HG03565 (cell line): ENCODE results near the gene MS4A14.
A peak's percentile ranks its signal among the peaks of the same experiment; 100 is the strongest.
"Not testable (repeated sequence)": the region's sequence is repeated elsewhere in the genome, so short reads cannot be mapped to it uniquely, and the experiment has no call there.

Experiments
- ATAC-seq: cut with Tn5 transposase; IDR thresholded peaks from one replicate; pipeline ENCODE4 v1.9.1; 2021; ENCODE audit warnings: mild to moderate bottlenecking, moderate library complexity; ENCODE audit not compliant: unreplicated experiment

Gene MS4A14, protein sequence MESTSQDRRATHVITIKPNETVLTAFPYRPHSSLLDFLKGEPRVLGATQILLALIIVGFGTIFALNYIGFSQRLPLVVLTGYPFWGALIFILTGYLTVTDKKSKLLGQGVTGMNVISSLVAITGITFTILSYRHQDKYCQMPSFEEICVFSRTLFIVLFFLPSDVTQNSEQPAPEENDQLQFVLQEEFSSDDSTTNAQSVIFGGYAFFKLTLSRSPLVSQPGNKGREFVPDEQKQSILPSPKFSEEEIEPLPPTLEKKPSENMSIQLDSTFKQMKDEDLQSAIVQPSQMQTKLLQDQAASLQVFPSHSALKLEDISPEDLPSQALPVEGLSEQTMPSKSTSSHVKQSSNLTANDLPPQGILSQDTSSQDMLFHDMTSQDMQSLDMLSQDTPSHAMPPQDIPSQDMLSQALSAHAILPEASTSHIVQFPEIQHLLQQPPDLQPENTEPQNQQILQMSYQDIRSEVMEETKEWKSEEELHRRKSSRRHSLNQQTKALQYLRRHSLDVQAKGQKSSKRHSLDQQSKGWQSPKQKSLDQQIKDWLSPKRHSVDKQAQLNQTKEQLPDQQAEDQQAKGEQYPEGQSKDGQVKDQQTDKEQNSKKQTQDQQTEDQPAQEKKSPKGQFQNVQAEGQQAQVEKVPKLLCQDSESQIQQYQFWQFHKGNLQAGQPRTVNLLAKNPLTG

DNA sequence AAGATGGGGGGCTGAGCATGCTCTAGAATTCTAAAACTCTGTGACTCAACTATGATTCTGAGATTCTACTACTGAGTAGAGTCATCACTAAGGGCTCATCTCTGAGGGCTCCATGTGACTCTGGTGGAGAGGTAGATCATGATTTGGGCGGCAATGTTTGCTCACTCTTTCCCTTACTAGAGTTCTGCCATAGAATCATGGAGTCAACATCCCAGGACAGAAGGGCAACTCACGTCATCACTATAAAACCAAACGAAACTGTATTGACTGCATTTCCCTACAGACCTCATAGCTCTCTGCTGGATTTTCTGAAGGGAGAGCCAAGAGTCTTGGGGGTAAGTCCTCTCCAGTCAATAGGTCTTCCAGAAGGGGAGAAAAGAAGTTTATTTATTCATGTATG is at the start of gene MS4A14:
Gene MS4A14 (plus strand): TSS at position 78 of the 400 bp plus-strand sequence. CDS start 120 bp downstream, at position 198.
- ATAC-seq, result peak; percentile 15

DNA sequence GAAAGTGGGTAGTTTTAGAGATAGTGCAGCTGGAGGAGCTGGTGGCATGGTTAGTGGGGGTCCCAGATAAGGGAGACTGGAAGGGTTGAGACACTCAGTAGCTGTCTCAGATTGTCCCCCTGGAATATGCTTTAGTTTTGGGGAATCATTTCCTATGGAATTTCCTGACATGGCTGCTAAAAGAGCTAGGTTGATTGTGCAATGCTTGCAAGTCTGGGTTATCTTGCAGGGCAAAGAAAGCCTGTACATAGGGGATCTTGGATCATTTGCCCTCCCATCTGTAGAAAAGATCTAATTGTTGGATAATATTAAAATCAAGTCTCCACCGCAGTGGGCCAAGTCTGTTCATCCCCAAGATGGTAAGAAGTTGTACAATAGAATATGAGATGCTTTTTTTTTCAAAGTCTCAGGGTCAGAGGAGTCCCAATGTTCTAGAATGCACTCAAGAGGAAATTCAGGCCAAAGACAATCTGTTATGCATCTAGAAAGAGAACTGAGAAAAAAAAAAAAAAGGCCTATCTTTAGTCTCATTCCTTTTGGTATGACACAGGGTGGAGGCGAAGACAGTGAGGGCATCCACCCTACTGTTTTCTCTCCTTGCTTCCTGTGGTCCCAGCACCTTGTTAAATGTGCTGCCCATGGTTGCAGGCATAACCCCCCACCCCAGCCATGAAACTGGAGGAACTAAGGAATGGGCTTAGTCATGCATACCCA is 49.0 kb upstream of the MS4A14 start:
- peak; percentile 46 for ATAC-seq

DNA sequence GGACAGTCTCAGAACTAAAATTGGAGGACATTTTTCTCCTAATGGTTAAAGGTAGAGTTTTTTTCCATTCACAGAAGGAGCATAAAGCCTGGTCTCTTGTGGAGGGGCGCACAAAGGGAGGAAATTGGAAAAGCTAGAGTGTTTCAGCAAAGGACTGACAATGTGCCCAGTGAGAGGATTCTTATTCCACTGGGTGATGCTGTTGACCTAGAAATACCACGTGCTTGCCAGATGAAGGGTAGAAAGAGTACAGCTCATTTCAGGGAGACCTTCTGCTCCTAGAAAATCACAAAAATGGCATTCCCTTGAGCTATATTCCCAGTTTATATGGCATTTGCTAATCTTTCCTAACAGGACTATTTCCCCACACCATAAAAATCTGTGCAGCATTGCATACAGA is 48.1 kb upstream of the MS4A14 start:
- no peak for ATAC-seq

DNA sequence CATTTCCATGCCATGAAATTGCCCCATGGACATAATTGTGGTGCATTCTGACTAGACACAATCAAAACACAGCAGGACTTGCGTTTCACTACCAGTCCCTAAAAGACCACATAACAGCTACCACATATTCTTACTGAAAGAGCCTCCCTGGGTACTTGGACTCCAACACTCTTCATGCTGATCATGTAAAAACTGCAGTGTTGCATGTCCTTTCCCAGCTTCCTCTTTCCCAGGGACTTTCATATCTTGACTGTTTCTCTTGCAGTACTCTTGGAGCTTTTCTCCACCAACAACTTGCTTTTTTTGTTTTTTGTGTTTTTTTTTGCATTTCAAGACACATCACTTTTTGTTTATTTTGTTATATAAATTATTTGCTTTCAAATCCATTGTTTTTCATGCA is 46.3 kb upstream of the MS4A14 start:
- ATAC-seq, result no peak

DNA sequence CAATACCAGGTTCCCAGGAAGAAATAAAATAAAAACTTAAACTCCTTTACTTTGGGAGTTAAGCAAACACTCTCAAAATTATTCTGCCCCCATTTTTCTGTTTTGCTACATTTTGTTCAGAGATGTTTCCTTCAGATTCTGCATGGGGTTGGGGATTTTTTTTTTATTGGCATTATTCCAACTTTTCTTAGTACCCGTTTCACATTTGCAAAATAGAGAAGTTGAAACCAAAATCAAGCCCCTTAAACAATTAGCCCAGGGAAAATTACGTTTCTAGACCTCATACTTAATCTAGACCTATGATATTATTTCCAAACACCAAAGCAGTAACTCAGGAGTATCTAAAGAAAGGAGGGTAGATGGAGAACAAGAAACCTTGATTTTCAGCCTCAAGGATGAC is 38.5 kb upstream of the MS4A14 start:
- ATAC-seq, result no peak

DNA sequence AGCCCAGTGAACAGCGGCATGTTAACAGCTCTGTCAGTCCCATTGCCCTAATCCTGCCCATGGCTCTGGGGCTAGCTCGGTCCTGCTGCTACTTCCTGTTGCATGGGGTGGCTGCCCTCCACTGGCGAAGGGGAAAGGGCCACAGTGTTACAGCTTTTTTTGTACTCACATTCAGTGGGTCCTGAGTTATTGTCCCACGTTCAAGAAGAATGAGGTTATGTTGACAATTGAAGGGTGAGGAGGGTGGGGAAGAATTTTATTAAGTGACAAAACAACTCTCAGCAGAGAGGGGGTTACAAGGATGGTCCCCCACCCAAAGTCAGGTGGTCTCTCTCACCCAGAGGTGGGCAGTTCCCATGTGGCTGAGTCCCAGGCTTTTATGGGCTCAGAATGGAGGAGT is 35.6 kb upstream of the MS4A14 start:
- no peak for ATAC-seq

DNA sequence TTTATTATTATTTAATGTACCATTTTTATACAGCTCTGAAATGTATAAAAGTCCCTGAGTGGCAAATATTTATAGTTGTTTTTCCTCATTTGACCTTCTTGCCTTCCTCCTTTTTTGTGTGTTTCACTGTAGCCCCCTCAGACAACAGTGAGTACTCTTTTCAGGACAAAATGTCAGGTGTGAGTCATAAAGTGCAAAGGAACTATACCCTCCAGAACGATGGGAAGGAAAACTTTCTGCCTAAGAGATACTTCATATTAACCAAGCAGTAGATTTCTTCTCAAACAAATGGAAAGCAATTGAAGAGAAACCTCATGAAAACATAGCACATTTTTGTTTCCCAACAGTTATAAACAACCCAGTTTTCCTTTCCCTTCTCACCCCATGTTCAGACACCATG is 34.0 kb upstream of the MS4A14 start:
- no peak for ATAC-seq

DNA sequence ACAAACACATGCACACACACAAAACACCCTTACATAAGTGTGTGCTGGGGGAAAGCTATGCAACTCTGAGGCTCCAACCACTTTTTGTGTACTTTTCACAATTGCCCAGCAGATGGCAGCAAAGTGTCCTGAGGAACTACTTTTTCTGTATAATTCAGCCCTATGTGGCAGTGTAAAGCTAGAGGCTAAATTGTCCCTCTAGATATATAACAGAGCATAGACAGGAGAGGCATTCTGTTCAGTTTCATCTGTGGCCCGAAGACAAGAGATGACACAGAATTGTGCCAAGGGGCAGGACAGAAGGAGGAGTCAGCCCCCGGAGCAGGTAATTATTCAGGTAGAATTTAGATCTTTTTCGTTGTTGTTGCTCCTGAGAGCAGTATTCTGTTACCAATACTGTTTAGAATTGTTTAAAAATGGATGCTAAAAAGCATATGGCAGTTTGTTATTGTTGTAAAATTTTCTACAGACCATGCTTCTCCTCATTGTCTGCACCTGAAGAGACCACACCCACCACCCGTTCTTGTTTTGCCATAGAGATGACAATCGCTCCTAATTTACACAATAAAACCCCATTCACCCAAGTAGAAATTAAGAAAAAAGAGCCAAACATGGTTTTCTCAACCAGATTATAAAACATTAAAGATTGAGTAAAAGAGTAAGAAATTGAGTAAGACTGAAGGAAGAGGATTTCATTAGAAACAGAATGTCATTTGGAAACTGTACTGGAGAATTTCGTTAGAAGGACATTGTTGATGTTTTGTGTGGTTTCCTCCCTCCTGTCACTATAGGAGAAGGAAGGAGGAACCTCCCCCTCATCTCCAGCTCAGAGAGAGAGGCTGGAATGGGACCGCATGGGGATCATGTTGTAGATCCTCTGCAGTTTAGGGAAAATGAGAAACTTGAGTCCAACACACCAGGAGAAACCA is 32.5 kb upstream of the MS4A14 start:
- ATAC-seq, result peak; percentile 35

DNA sequence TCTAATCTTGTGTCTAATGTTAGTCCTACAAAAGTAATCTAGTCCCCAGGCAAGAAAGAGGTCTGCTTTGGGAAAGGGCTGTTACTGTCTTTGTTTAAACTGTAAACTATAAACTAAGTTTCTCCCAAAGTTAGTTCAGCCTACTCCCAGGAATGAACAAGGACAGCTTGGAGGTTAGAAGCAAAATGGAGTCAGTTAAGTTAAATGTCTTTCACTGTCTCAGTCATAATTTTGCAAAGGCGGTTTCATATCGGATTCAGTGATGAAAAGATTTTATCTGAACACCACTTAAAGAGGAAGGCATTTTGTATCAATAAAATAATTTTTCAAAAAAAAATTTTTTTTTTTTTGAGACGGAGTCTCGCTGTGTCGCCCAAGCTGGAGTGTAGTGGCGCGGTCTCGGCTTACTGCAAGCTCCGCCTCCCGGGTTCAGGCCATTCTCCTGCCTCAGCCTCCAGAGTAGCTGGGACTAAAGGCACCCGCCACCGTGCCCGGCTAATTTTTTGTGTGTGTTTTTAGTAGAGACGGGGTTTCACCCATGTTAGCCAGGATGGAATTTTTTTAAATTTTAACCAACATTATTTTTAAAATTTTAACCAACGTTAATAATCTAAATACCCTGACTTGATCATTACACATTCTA is 29.9 kb upstream of the MS4A14 start:
- ATAC-seq, result not testable (repeated sequence)

DNA sequence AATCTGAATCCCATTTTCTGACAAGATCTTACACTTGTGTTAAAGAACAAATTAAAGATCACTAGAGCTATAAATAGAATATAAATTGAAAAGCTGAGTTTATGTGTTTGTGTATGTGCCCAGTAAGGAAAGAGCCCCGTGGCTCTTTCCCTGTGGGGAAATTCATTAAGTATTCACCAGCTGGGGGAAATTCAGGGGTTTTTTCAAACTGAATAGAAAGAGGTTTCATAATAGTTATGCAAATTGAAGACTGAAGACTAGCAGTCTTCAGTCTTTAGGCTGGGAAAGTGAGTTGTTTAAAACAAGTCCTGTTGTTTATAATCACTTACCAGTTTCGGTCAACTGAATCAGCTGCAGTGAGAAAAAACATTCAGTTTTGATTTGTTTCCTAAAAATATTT is 29.2 kb upstream of the MS4A14 start:
- peak; percentile 82 for ATAC-seq

DNA sequence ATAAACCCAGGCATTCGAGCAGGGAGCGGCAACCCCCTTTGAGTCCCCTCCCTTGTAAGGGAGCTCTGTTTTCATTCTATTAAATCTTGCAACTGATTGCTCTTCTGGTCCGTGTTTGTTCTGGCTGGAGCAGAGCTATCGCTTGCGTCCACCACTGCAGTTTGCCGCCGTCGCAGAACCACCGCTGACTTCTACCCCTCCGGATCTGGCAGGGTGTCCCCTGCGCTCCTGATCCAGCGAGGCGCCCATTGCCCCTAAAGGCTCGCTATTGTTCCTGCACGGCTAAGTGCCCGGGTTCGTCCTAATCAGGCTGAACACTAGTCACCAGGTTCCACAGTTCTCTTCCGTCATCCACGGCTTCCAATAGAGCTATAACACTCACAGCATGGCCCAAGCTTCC is 28.4 kb upstream of the MS4A14 start:
- no peak for ATAC-seq

DNA sequence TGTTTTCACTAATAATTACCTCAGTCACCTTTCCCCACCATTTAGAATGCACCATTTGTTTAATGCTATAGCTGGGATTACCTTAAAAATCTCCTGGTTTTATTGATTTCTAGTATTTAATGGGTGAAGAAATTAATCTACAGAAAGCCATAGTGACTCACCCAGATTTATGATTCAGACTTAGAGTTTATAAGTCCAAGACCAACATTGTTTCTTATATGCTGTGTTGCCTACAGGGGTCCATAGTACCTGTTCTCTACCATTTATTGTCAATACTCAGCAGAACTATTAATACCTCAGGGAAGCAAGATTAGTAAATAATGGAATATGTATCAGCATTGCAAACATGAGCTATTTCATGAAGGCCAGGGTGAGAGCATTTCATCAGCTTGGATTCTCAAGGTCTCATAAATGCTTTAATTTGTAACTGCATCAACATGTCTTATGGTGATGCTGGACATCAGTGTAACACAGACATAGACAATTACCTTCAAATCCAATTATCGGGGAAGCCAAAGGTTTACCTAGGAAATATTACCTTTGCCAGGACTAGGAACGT is 25.9 kb upstream of the MS4A14 start:
- no peak for ATAC-seq

DNA sequence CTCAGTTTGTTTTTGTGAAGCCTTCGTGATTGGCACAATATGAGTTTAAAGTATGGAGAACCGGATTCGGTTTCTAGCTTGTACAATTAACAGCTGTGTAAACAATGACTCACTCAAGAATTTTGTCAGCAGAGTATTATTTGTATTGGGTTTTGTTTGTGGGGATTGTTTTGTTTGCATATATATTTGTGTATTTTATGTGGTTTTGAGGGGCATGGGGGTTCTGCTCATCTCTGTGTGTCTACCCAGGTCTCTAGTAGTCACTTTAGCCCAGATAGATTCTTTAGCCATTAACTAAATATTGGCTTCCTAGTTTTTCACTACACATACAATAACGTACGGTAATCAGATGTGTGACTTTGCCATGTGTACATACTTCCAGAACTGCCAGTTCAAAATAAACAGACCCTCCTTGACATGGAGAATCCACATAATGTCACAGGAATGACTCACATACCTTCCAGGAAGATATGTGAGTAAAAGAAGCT is 25.4 kb upstream of the MS4A14 start:
- no peak for ATAC-seq

DNA sequence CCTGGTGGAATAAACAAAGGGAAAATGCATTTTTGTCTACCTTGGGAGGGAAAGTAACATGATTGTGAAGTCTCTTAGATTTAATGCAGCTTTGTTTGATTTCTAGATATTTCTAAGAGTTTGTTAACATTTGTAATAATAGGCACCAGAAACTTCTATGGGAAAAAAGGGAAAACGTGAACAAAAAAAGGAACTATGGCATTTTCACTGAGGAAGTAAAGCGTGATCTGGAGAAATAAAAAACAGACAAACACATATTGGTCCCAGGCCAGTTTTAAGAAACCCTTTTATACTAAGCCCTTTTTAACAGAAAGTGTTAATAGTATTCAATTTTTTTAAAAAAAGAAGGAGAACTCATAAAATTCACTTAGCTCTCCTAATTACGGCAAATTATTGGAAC is 24.9 kb upstream of the MS4A14 start:
- no peak for ATAC-seq

DNA sequence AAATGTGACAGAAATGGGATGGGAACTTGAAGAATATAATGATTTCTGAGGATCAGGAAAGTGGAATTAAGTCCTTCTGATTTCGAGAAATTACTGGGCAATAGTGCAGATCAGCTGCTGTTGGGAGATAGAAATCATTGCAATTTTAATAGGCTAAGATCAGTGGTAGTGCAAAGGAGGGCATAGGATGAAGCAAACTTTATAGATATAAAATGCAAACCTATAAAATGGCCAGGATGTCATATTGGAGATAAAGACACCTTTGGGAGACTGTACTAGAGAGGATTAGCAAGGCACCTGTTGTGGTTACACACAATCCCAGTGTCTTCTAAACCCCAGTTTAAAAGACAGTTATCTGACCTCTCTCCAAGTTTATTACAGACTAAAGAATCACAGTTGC is 24.4 kb upstream of the MS4A14 start:
- no peak for ATAC-seq

DNA sequence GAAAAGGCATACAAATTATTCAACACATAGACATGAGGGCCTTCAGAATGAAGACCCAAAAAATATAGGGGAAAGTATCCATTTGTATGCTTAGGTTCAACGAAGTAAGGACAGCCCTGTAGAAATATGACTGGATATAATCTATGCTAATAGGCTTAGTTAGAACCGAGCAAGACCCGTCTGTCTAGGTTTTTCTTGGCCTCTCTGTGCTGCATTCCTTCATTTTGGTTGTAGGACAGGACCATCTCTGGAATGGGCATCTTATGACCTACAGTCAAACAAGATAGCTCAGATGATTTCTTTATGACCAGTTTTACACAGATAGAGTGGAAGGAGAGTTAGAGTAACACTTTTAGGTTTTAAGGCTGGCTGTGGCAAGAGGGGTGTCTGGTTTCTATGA is 23.5 kb upstream of the MS4A14 start:
- no peak for ATAC-seq

DNA sequence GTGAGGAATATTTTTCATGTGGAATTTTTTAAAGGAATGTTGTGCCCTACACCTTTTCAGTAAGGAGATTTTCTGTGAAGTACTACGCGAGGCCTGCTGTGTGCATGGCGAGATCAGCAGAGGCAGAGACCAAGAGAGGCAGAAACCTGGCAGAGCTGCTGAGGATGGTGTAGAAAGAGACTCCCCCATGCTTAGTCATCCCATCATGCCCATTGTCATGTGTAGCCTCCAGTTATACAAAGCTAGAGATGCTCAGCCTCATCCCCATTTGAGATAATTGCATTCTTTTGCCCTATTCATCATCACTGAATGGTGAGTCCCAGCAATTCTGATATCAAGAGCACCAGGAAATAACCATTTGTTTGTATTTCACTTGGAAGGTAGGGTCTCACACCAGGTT is 20.9 kb upstream of the MS4A14 start:
- no peak for ATAC-seq

DNA sequence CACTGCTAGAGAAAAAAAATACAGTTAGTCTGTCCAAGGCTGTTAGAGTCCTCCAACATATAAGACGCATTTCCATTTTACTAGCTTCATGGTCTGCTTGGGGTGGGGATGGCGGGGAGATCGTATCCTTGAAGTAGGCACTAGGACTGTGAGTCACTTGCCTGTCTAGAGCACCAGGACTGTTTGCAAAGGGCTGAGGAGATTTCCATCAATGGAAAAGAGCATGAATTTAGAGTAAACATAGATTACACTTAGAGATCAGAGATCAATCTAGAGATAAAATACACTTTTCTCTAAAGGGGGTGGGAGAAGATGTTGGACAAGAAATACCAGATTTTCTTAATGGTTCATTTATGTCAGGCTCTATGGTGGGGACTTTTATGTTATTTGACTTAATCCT is 19.7 kb upstream of the MS4A14 start:
- ATAC-seq, result no peak

DNA sequence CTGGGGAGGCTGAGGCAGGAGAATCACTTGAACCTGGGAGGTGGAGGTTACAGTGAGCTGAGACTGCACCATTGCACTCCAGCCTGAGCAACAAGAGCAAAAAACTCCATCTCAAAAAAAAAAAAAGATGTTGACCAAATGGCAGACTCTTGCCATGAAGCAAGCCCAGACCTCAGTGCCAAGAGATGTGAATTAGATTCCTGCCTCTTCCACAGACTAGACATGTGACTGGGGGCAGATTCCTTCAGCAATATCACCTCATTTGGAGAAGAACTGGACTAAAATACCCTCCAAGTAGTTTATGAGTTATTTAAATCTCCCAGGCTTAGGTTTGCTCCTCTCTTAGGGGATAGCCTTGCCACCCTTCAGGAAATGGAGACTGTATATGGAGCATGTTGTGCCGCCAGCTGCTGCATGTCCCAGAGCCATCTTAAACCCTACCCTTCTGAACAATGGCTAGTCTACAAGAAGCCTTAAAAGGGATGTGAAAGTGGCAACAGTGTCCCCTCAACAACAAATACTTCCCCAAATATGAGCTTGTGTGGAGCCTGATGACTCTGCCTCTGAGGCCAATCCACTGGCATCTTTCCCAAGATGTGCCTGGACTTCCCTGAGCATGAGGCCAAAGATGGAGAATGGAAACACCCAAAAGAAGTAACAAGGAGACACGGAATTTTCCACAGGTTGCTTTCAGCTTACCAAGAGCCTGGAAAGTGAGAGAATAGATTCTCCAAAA is 18.7 kb upstream of the MS4A14 start:
- no peak for ATAC-seq
